Measurements from ENCODE around the gene LYRM4. TPM values are rescaled to one million over a fixed set of nuclear protein-coding genes. Genes with fewer than 3 reads are reported as not detected.

LYRM4 gene
- total RNA-seq, 1 experiment from 2014 or later, result 44.3 TPM

DNA sequence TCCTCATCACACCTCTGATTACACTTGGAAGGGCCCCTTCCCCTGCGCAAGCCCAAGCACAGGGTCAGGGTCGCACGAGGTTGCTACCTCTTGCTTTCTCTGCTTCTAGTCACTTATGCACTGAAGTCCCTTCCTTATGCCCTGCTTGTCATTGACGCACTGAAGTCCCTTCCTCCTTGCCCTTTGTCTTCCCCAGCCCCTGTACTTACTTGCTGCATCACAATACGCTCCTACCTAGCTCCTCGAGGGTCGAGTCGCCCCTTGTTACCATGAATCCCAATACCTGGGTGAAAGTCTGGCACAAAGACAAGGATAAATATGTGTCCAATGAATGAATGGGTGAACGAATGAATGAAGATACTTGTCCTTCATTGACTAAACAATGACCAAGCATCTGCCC, 75.9 kb downstream of the LYRM4 start:
- H3K79me2 ChIP-seq (ENCODE audit: insufficient read depth, low read length), result no peaks in the 10 kb centered on the region; the same call in 1 of the 2 replicates
- H3T11ph ChIP-seq (ENCODE audit: low read length), result no peak overlapping the region
- H4K5ac ChIP-seq (ENCODE audit: insufficient read length, low read depth, low read length), result no peak overlapping the region
- Mint-ChIP-seq H3K4me1 (peaks cover 13 to 14% of the 10 kb centered on the region in 2 experiments), H3K27me3 (ENCODE audit: low read depth) (no peaks in the 10 kb centered on the region; the same call in 1 of the 2 replicates), H3K4me3 (no peak overlapping the region), H3K9me3 (no peaks in the 10 kb centered on the region), H3K36me3 (ENCODE audit: insufficient read depth in 1 of 3, low read depth in 3 of 3) (peaks cover 0 to 2% (median 0%) of the 10 kb centered on the region in 3 experiments; a peak in 2 of 7 replicates), H3K27ac (peak overlapping the region in 1 of 3 experiments; percentile 64; a peak in 2 of 7 replicates)
- no peak overlapping the region for H2BK12ac ChIP-seq (ENCODE audit: insufficient read length, low read depth, low read length)
- no peak overlapping the region for H3K18ac ChIP-seq (ENCODE audit: insufficient read length, low read depth, low read length)
- H4K8ac ChIP-seq (replicated peaks; ENCODE audit: insufficient read length, low read depth, low read length), result no peak overlapping the region
- H3K14ac ChIP-seq (ENCODE audit: insufficient read depth, low read length), result no peak overlapping the region
- H3K4ac ChIP-seq (ENCODE audit: low read depth, low read length), result no peak overlapping the region
- H3K79me1 ChIP-seq (ENCODE audit: insufficient read depth, low read depth, low read length, poor library complexity, severe bottlenecking), result no peaks in the 10 kb centered on the region
- no peak overlapping the region for H2AK5ac ChIP-seq (ENCODE audit: insufficient read length, low read length)
- H3K4me2 ChIP-seq (ENCODE audit: insufficient read depth, insufficient read length, low read length), result no peak overlapping the region
- no peak overlapping the region for H3K27ac ChIP-seq (ENCODE audit: insufficient read length, low read depth, low read length)
- no peaks in the 10 kb centered on the region for H3K23me2 ChIP-seq (ENCODE audit: insufficient read length, low read depth, low read length, poor library complexity, severe bottlenecking)
- H2BK20ac ChIP-seq (ENCODE audit: low read depth, low read length, poor library complexity, severe bottlenecking), result no peak overlapping the region
- no peak overlapping the region for H3K9ac ChIP-seq (ENCODE audit: extremely low read depth, insufficient read length, low read length)
- no peak overlapping the region for H2BK5ac ChIP-seq (ENCODE audit: insufficient read length, low read length)
- H3K9me3 ChIP-seq (ENCODE audit: control insufficient read depth, low read depth, low read length), result no peaks in the 10 kb centered on the region
- no peak overlapping the region for H4K91ac ChIP-seq (ENCODE audit: insufficient read length, low read depth, low read length)
- H3K4me1 ChIP-seq (ENCODE audit: insufficient read depth, low read length), result no peaks in the 10 kb centered on the region
- H2BK15ac ChIP-seq (ENCODE audit: low read depth, low read length), result no peak overlapping the region
- no peak overlapping the region for H2BK120ac ChIP-seq (ENCODE audit: low read depth, low read length, poor library complexity, severe bottlenecking)
- no CpG with 5 or more reads among the region's 9 CpGs for WGBS (ENCODE audit: extremely low coverage, insufficient read length, low lambda C conversion rate)
- TF ChIP-seq, protein P1, sequence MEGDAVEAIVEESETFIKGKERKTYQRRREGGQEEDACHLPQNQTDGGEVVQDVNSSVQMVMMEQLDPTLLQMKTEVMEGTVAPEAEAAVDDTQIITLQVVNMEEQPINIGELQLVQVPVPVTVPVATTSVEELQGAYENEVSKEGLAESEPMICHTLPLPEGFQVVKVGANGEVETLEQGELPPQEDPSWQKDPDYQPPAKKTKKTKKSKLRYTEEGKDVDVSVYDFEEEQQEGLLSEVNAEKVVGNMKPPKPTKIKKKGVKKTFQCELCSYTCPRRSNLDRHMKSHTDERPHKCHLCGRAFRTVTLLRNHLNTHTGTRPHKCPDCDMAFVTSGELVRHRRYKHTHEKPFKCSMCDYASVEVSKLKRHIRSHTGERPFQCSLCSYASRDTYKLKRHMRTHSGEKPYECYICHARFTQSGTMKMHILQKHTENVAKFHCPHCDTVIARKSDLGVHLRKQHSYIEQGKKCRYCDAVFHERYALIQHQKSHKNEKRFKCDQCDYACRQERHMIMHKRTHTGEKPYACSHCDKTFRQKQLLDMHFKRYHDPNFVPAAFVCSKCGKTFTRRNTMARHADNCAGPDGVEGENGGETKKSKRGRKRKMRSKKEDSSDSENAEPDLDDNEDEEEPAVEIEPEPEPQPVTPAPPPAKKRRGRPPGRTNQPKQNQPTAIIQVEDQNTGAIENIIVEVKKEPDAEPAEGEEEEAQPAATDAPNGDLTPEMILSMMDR (conservative IDR thresholded peaks at IDR 0.05), result no peak
- no peaks in the 10 kb centered on the region for H3K27me3 ChIP-seq (ENCODE audit: insufficient read depth, low read length)
- no peak overlapping the region for H2AFZ ChIP-seq (ENCODE audit: low read length)
- no peak for DNase-seq
- no peak overlapping the region for H3K23ac ChIP-seq (ENCODE audit: insufficient read length, low read depth, low read length)
- no peaks in the 10 kb centered on the region for H4K20me1 ChIP-seq (ENCODE audit: control insufficient read depth, insufficient read depth, insufficient read length)
- no peak overlapping the region for H3K56ac ChIP-seq (ENCODE audit: insufficient read length, low read depth, low read length)

Measured in H9 (cell line).